GM19238 (cell line): Measurements from ENCODE around the gene RIMS1.

ENCODE experiments used
- DNase-seq: peaks from one replicate; pipeline ENCODE4 v3.0.0; 2011; ENCODE audit warnings: low spot score; ENCODE audit not compliant: insufficient read length

The RIMS1 gene

DNA sequence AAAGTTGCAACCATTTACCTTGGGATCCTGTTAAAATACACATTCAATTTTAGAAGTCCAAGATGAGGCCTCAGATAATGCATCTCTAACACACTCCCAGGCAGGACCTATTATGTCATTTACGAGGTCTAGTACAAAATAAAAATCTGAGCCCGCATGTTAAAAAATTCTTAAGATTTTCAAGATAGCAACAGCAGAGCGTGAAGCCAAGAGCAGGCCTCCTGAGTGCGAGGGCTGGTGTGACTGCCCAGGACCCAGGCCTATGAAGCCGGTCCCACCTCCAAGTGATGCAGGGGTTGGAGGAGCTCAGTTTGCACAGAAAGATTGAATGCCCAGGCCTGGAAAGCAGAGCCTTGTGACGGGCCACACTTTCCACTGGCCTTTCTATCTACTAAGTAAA, 524.4 kb downstream of the RIMS1 start:
- DNase-seq: no peak

GRCh38 chr6:72411872-72412708, 525.7 kb downstream of the RIMS1 start:
- peak; percentile 40 for DNase-seq

- DNase-seq: no peak
Observed at GRCh38 chr6:72412709-72413044, 526.3 kb downstream of the RIMS1 start.

GRCh38 chr6:72413884-72414283, 527.5 kb downstream of the RIMS1 start:
- no peak for DNase-seq

DNA sequence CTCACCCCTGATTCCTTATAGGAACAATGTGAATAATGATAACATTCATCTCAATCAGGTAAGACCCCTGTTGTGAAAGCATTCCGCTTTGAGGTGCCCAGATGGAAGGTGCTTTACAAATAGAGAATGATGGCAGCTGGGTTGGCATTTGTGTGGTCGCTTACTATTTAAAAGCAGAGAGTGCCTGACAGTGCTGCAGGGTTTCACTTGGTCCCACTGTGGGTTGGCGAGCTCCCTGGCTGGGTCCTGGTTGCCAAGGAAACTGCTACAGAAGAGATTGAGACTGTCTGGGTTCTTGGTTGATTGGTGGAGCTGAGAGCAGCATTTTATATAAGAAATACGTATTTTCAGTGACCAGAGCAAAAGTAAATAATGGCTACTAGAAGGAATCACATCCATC, 528.3 kb downstream of the RIMS1 start:
- no peak for DNase-seq

DNA sequence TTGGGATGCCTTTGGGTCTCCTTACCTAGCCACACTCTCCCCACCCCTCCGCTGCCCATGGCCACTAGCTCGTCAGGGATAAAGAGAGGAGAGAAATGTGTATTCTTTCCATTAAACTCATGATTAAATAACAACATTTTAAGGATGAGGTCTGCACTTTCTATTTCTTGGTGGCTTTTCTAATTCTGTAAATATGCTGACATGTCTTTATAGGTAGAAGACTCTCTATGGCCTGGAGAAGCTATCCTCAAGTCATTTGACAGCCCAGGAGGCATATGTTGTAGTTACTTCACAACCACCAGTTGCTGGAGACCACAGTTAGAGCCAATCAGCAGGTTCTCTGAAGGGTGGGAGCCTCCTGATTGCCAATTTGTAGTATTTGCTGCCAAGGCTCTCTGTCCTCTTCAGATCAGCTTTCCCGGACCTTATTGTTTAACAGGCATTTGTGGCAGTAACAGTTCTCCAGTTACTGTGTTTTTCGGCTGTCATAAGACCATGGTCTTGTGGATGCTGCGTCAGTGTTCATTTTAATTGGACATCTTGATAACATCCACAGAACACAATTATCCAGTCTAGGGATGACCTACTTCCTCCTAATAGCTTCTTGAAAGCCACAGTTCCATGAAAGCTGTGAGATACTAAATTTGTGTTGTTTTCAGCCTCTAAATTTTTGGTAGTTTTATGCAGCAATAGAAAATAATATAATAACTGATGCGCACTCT, 530.6 kb downstream of the RIMS1 start:
- no peak for DNase-seq

DNA sequence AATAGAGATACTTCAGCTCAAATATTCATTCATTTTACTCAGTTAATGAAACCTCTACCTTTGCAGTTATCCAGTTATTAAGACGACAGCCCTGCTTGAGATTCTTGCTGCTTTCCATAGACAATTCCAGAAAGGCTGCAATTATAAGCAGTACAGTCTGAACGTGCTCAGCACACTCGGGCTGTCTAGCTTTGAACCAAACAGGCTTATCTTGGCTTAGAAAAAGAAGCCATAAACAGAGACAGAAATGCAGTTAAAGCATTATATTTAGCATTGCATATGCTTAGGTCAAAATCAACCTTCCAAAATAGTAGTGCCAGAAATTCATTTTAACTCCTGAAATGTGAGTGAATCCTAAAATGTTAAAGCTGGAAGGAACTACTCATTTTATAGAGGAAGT, 531.4 kb downstream of the RIMS1 start:
- no peak for DNase-seq

- no peak for DNase-seq
Observed at GRCh38 chr6:72418495-72418894, 532.1 kb downstream of the RIMS1 start.

- DNase-seq: no peak
Observed at GRCh38 chr6:72419966-72420365, 533.6 kb downstream of the RIMS1 start.

GRCh38 chr6:72420409-72420808, 534.1 kb downstream of the RIMS1 start:
- DNase-seq: no peak

- no peak for DNase-seq
Observed at GRCh38 chr6:72421387-72421786, 535.0 kb downstream of the RIMS1 start.

GRCh38 chr6:72422171-72422570, 535.8 kb downstream of the RIMS1 start:
- no peak for DNase-seq

DNA sequence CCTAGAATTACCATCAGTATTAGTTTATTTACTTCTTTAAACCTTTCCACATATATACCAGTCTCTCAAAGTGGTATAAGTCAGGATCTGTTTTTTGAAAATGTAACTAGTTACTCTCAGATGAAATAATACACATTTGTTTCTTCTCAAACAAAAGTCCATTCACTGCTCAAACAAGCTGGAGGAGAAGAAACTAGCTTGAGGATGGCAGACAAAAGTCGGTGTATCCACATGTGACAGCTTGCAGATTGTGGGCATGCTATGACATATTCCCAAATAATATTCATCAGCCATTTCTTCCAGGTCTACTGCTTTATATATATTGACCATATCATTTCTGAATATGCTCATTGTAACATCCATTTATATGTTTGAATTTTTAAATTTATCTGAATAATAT, 538.1 kb downstream of the RIMS1 start:
- no peak for DNase-seq

- no peak for DNase-seq
Observed at GRCh38 chr6:72425003-72425681, 538.8 kb downstream of the RIMS1 start.

GRCh38 chr6:72440611-72441010, 554.3 kb downstream of the RIMS1 start:
- DNase-seq: no peak

- DNase-seq: no peak
Observed at GRCh38 chr6:72446430-72446829, 560.1 kb downstream of the RIMS1 start.
